GM11168 (cell line): ENCODE results near the gene ZNF586.
"Not testable (repeated sequence)": the region's sequence is repeated elsewhere in the genome, so short reads cannot be mapped to it uniquely, and the experiment has no call there.

ENCODE experiments used
- in situ Hi-C: fragments of 300-500 bp; cut with MboI; formaldehyde crosslinking; loops from one replicate; pipeline ENCODE4 v1.12.0; 2022; ENCODE audit warnings: low sequenced_read_pairs; ENCODE audit not compliant: unreplicated experiment

Gene ZNF586

DNA sequence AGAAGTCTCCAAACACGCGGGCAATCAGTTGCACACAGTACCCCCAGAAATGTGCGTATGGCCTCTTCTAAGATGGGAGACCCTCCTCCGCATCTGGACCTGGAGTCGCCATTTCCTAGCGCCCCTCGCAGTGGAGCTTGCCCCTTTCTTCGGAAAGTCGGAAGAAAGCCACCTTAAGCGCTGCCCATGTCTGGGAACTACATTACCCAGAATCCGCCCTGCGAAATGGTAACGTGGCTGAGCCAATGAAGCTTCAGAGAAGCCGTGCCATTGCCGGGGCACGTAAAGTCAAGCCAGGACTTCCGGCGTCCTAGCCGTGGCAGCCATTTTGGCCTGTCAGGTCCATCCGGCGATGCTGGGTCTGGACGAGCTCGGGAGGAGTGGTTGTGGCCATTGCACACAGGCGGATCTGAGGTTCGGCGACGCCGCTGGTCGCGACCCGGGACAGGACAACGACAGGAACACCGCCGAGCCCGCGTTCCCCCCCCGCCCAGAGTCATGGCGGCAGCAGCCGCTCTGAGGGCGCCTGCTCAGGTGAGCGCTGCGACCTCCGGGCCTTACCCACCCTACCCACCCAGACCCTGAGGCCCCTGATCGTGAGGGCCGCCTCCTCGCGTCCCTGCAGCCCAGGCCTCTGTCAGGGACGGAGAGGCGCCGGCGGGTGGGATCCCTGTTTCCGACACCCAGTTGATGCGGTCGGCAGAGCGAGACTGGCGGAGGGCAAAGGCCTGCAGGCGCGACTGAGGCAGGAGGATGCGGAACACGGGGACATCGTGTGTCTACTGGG, at the start of gene ZNF586:
Gene ZNF586 (plus strand): TSS at position 332 of the 787 bp plus-strand sequence. CDS start 167 bp downstream, at position 499.
- in situ Hi-C loops: no loop called here

GRCh38 chr19:57719901-57720519, 49.5 kb upstream of the ZNF586 start:
- in situ Hi-C loops: no loop called here

GRCh38 chr19:57720878-57721277, 48.6 kb upstream of the ZNF586 start:
- in situ Hi-C loops: no loop called here

GRCh38 chr19:57738320-57738719, 31.2 kb upstream of the ZNF586 start:
- in situ Hi-C loops: not testable (repeated sequence)

GRCh38 chr19:57738770-57739169, 30.7 kb upstream of the ZNF586 start:
- in situ Hi-C loops: not testable (repeated sequence)

GRCh38 chr19:57746580-57747471, 22.6 kb upstream of the ZNF586 start, which contains the start of gene ZNF776:
Gene ZNF776 (plus strand): TSS chr19:57746815. CDS start chr19:57747059, 244 bp downstream.
- in situ Hi-C loops: loop anchor here (10.0 kb wide), 1 partner anchor 408 kb away; the partner anchor contains the start of gene ZNF329

- in situ Hi-C loops: loop anchor here (10.0 kb wide), 1 partner anchor 407 kb away; the partner anchor contains the start of gene ZNF329
These were observed 22.0 kb upstream of the ZNF586 start for GRCh38 chr19:57747472-57747807.

- in situ Hi-C loops: loop anchor here (10.0 kb wide), 1 partner anchor 407 kb away; the partner anchor contains the start of gene ZNF329
These were observed 21.4 kb upstream of the ZNF586 start for GRCh38 chr19:57748029-57748428.

- in situ Hi-C loops: no loop called here
These were observed 15.3 kb upstream of the ZNF586 start for GRCh38 chr19:57754091-57754673.

DNA sequence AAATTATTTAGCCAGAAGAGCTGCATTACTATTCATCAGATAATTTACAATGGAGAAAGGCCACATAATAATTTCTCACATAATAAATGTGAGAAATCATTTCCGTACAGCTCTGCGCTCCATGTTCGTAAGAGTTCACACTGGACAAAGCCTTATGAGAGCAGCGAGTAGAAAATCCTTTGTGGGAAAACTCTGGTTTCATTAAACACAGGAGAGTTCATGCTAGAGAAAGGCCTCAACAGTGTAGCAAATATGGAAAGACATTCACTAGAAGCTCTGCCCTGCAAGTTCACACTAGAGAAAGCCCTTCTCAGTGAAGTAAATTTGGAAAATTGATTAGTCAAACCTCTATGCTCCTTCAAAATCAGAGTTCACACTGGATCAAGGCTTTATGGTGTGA, 14.4 kb upstream of the ZNF586 start:
- in situ Hi-C loops: no loop called here

- in situ Hi-C loops: no loop called here
These were observed 11.5 kb upstream of the ZNF586 start for GRCh38 chr19:57757941-57758340.

- in situ Hi-C loops: no loop called here
These were observed 10.4 kb upstream of the ZNF586 start for GRCh38 chr19:57759096-57759495.

DNA sequence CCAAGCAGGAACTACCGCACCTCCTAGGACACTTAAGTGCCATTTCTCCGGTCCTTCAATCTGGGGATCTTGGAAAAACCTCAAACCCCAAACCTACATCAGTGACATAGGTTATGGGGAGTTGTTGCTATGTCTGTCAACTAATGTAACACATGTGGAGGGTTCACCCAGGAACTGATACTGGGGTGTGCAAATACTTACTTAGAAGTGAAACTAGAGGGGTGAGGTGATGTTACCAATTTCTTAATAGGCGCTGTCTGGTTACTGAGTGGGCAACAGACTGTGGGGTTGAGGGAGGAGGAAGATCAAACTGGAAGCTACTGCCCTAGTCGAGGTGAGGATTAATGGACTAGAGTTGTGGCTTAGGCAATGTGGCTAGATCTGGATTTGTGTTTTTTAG, 1.9 kb downstream of the ZNF586 start:
- in situ Hi-C loops: no loop called here

DNA sequence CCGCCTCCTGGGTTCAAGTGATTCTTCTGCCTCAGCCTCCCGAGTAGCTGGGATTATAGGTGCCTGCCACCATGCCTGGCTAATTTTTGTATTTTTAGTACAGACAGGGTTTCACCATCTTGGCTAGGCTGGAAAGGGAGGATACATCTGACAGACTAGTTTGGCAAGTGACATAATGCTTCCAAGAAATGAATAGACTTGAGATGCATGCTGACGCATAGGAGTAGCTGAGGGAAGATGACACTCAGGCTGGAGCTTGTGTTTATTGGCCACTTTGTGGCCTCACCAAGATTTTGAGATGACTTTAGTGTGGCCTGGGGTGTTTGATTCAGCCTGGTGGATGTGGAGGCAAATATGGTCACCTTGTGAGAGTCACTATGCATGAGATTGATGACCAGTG, 4.0 kb downstream of the ZNF586 start:
- in situ Hi-C loops: no loop called here

DNA sequence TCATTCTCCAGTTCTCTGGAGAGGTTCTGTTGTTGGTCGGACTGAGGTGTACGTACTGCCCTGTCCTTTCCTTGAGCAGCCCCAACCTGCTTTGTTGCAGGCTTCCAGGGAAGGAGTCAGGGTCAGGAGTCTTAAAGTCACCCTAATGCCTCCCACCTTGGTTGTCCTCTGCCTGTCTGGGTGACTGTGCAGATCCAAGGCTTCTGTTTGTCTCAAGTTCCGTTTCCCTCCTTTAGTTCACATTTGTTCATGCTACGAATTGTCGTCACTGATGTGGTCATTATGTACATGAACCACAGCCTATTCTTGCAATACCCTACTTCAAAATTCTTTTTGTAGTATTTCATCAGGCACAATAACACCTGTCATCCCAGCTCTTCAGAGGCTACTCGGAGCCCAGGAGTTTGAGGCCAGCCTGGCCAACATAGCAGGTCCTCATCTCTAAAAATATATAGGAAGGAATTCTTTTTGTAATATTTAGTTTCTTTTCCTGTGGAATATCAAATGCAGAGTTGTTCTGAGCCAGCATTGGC, 7.4 kb downstream of the ZNF586 start:
- in situ Hi-C loops: no loop called here

GRCh38 chr19:57778336-57778735, 8.9 kb downstream of the ZNF586 start:
- in situ Hi-C loops: no loop called here

DNA sequence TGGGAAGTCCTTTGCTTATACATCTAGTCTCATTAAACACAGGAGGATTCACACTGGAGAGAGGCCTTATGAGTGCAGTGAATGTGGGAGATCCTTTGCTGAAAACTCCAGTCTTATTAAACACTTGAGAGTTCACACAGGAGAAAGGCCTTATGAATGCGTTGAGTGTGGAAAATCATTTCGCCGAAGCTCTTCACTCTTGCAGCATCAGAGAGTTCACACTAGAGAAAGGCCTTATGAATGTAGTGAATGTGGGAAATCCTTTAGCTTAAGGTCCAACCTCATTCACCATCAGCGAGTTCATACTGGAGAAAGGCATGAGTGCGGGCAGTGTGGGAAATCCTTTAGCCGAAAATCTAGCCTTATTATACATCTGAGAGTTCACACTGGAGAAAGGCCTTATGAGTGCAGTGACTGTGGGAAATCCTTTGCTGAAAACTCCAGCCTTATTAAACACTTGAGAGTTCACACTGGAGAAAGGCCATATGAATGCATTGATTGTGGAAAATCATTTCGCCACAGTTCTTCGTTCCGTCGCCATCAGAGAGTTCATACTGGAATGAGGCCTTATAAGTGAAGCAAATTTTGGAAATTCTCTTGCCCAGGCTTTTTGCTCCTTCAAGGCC, 9.9 kb downstream of the ZNF586 start:
- in situ Hi-C loops: no loop called here

DNA sequence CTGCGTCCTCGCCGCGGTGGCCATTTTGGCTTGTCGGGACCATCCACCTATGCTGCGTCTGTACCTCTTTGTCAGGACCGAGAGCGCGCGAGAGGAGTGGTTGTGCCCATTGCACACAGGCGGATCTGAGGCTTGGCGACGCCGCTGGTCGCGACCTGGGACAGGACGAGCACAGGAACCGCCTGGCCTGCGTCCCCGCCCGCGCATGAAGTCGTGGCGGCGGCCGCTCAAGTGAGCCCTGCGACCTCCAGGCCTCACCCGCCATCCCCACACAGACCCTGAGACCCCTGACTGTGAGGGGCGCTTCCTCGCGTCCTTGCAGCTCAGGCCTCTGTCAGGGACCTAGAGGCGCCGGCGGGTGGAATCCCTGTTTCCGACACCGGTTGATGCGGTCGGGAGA, 16.8 kb downstream of the ZNF586 start:
- in situ Hi-C loops: no loop called here

- in situ Hi-C loops: no loop called here
These were observed 17.4 kb downstream of the ZNF586 start for GRCh38 chr19:57786906-57787305.
